DMS153 treated with DMSO at 0.1 percent for 48 hours (cell line): ENCODE measurements around the gene WEE1.
"Not testable (repeated sequence)": the region's sequence is repeated elsewhere in the genome, so short reads cannot be mapped to it uniquely, and the experiment has no call there.

Experiments used
- DNase-seq: peaks from one replicate; lab custom pipeline; 2025; ENCODE audit not compliant: unreplicated experiment; lab: John Stamatoyannopoulos, UW

The WEE1 gene

GRCh38 chr11:9596926-9597464 is 23.5 kb downstream of the WEE1 start:
- no peak for DNase-seq

GRCh38 chr11:9600166-9600565 is 26.7 kb downstream of the WEE1 start:
- no peak for DNase-seq

DNA sequence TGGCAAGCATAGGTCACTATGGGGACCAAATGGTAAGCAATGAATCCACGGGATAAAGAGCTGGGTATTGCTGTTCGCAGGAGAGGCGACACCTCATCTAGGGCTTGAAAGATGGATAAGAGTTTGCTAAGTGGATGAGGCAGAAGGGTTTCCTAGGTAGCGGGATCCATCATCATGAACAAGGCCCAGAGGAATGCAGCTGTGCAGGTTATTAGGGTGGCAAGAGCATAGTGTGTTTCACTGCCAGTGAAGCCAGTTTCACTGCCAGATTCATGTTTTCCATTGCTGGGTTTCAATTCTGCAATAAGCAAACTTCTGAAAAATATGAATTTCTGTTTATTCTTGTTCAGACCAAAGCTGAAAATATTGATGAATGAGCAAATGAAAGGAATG is 27.2 kb downstream of the WEE1 start:
- no peak for DNase-seq

DNA sequence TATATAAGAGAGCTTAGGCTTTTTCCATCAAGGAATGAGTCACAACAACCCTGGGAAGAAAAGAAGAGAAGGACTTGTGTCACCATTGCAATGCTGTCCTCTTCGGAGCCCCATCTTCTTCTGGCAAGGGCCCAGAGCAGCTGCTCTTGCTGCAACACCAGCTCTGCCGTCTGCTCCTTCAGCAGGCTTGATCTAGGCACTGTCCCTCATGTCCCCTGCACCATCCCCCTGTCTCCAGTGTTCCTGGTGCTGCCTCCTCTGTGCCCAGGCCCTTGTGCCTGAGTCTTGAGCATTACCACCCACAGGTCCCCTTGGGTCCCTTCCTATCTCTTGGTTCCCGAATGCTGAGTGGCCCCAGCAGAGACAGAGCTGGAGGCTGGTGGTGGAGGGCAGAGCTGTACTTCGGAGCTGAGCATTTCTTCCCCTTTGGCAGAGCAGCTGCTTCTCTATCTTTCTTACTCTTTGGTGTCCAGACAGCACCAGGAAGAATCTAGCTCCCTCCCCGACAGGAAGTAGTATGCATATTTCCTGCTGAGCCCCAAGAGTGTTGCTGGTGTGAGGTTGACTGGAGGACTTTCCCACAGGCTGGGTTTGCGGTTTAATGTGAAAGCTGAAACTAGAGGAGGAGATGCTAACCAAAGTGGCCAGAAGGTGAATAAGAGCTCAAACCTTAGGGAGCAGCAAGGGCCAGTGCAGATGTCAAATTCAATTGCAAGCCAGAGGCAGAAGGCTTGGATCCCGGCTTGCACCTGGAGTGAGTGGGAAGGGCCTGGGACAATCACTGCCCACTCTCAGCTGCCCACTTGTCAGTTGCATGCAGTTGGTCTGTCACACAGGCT is 27.8 kb downstream of the WEE1 start:
- DNase-seq = no peak

DNA sequence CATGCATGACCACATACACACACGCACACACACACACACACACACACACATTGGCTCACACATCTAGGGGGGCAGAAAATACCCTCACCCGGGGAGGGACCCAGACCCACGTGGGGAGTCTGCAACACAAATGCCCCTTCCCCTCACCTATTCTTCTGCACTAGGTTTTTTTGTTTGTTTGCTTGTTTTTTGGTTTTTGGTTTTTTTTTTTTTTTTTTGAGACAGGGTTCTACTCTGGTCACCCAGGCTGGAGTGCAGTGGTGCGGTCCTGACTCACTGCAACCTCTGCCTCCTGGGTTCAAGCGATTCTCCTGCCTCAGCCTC is 28.4 kb downstream of the WEE1 start:
- DNase-seq = no peak

- not testable (repeated sequence) for DNase-seq
These were observed 29.7 kb downstream of the WEE1 start for GRCh38 chr11:9603214-9603613.

DNA sequence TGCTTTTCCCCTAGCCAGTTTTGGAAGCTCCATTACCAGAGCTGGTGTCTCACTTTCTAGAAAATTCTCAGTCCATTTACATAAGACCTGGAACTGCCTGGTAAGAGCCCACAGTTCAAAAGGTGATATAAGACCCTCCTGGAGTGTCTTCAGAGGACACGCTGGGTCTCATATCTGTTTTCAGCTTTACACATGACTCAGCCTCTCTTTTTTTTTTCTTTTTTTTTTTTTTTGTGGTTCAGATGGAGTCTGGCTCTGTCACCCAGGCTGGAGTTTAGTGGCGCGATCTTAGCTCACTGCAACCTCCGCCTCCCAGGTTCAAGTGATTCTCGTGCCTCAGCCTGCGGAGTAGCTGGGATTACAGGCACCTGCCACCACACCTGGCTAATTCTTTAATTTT is 30.7 kb downstream of the WEE1 start:
- DNase-seq = no peak

DNA sequence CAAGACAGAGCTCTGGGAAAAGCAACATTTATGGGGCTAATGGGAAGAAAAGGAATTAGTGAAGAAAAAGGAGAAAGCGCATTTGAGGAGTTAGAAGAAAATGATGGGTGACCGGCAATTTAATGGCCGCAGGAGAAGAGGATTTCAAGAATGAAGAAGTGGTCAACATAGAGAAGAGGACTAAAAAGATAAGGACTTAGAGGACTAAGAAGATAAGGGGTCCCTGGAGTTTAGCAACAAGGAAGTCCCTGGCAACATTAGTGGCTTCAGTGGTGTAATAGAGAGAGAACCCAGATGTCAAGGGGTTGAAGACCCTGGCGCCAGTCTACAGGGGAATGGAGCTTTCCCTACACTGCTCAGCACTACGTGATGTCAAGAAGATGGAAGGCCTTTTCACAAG is 32.3 kb downstream of the WEE1 start:
- no peak for DNase-seq

- DNase-seq = no peak
These were observed 33.5 kb downstream of the WEE1 start for GRCh38 chr11:9606809-9607510.

DNA sequence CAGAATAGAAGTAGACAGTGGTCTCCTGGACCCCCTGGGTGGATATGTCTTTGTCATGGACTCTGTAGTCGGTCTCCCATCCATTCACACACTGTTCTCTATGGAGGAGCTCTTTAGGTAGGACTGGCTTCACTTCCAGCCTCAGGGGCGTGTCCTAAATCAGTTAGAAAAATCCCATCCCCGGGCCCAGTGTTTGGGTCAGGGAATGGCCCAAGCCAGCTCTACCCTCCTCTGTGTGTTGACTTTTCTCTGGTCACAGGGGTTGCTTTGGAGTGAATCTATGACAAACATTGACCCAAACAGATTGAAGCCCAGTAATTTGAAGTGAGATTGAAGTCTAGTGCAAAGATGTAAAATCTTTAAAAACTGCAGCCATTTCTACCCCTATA is 34.0 kb downstream of the WEE1 start:
- DNase-seq = no peak

- no peak for DNase-seq
These were observed 35.7 kb downstream of the WEE1 start for GRCh38 chr11:9609002-9609759.

- no peak for DNase-seq
These were observed 36.4 kb downstream of the WEE1 start for GRCh38 chr11:9609841-9610240.

- peak; percentile 86 for DNase-seq
These were observed 39.8 kb downstream of the WEE1 start for GRCh38 chr11:9613118-9613829.

DNA sequence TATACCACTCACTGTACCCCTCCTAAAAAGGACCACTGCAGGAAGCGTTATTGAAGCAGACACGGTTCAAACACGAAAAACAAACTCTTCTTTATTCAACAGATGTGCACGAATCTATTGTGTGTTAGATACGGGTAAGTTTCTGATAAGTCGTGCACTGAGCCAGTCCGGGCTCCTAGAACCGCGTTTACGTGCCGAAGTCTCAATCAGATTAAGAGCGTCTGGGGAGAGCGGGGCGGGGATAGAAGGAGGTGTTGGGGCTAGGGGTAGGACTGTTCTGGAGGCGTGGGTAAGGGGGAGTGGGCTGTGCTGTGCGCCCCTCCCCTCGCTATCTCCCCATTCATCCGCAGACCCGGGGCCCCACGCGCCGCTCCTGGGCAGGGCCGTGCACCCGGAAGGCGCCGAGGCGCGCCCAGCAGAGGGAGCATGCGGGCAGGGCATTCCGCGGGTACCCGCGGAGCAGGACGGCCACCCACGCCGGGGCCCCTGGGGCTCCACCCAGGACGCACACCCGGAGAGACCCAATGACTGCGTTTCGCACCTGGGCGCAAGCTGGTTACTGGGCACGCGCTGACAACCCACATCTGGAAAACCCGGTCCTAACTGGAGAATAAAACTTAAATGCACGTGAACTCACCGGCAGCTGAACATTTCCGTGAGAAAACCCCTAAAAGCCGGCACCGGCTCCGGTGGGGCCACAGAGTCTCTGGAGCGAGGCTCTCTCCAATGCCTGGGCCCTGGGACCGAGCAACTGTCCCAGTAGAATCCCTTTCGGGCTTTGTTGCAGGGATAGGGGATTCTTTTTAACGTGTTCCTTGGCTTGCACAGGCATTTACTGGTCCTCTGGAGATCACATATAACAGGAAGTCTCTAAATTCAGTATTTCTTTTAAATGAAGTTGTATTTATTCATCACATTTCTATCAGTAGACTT is 40.6 kb downstream of the WEE1 start:
- peak; percentile 70 for DNase-seq

DNA sequence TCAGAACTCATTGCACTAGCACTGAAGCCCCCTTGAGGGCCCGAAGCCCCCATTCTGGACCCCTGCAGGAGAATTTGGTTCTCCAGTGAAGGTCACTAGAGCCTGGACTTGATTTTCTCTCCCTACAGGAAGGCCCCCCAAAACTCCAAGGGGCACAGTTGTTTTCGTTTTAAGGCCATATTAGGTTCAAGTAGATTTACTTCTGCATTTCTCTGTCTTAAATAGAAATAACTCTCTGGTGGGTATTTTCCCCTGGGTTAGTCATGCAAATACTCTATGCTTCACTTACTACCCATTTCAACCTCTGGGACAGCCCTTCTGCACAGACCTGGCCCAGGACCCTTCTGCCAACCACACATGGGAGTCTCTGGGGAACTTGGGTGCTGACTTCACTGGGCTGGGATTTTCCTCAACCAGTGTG is 41.6 kb downstream of the WEE1 start:
- DNase-seq = no peak

GRCh38 chr11:9616042-9616675 is 42.7 kb downstream of the WEE1 start:
- DNase-seq = no peak

- DNase-seq = no peak
These were observed 43.4 kb downstream of the WEE1 start for GRCh38 chr11:9616858-9617257.

DNA sequence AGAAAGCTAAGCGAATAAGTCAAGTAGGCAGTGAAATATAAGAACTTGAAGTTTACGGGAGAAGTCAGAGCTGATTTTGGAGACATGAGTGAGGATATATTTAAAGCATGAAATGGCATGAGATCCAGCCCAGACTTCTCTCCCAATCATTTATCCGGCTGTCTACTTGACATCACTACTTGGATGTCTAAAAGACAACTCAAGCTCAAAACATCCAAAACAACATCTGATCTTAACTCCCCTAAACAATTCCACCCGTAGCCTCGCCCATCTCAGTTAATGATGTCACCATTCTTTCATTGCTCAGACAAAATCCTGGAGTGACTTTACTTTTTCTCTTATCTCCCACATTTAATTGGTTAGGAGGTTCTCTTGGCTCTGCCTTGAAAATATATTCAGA is 44.5 kb downstream of the WEE1 start:
- DNase-seq = no peak

DNA sequence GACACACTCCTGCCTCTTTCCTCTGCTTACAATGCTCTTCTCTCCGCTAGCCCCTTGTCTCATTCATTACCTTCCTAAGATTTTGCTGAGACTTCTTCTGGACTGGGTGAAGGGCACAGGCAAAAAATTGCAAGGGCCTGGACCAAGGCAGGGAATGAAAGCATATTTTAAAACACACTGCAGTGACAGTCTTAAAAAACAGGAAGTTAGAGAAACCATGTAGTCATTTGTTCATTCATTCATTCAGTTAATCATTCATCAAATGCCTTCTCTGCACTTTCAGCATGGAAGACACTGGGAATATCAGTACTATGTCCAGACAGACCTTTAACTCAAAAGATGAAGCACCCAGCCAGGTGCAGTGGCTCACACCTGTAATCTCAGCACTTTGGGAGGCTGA is 45.5 kb downstream of the WEE1 start:
- no peak for DNase-seq

GRCh38 chr11:9619971-9620370 is 46.5 kb downstream of the WEE1 start:
- no peak for DNase-seq
